H9 (cell line): Measurements from ENCODE around the gene ARFGAP1. TPM values are rescaled to one million over a fixed set of nuclear protein-coding genes. Genes with fewer than 3 reads are reported as not detected.

Experiments
- DNase-seq: peaks from one replicate; pipeline ENCODE4 v3.0.0-alpha.2; 2017
- H2AFZ ChIP-seq: one replicate; pipeline ENCODE4 v1.6.1; 2013; ENCODE audit warnings: mild to moderate bottlenecking, low read length, control low read depth, moderate library complexity
- H2AK5ac ChIP-seq: 2 replicates; pipeline ENCODE4 v1.6.1; 2013; ENCODE audit warnings: low read length, control low read depth, mixed read lengths; ENCODE audit not compliant: insufficient read length
- H2BK120ac ChIP-seq: one replicate; pipeline ENCODE4 v1.6.1; 2013; ENCODE audit warnings: low read depth, mild to moderate bottlenecking, low read length, control low read depth, inconsistent platforms; ENCODE audit not compliant: poor library complexity, severe bottlenecking
- H2BK12ac ChIP-seq: 2 replicates; pipeline ENCODE4 v1.6.1; 2013; ENCODE audit warnings: low read length, control low read depth, mixed read lengths, low read depth; ENCODE audit not compliant: insufficient read length
- H2BK15ac ChIP-seq: 2 replicates; pipeline ENCODE4 v1.6.1; 2013; ENCODE audit warnings: low read depth, low read length, control low read depth
- H2BK20ac ChIP-seq: one replicate; pipeline ENCODE4 v1.6.1; 2013; ENCODE audit warnings: low read depth, mild to moderate bottlenecking, low read length, control low read depth, inconsistent platforms; ENCODE audit not compliant: poor library complexity, severe bottlenecking
- H2BK5ac ChIP-seq: 2 replicates; pipeline ENCODE4 v1.6.1; 2013; ENCODE audit warnings: low read length, control low read depth, mixed read lengths; ENCODE audit not compliant: insufficient read length
- H3K14ac ChIP-seq: 2 replicates; pipeline ENCODE4 v1.6.1; 2013; ENCODE audit warnings: low read length, control low read depth; ENCODE audit not compliant: insufficient read depth
- H3K18ac ChIP-seq: 2 replicates; pipeline ENCODE4 v1.6.1; 2013; ENCODE audit warnings: low read depth, mild to moderate bottlenecking, mixed read lengths, low read length, control low read depth; ENCODE audit not compliant: insufficient read length
- H3K23ac ChIP-seq: 2 replicates; pipeline ENCODE4 v1.6.1; 2013; ENCODE audit warnings: low read length, control low read depth, mixed read lengths, low read depth; ENCODE audit not compliant: insufficient read length
- H3K23me2 ChIP-seq: 2 replicates; pipeline ENCODE4 v1.6.1; 2013; ENCODE audit warnings: low read depth, mild to moderate bottlenecking, mixed read lengths, low read length, control low read depth; ENCODE audit not compliant: insufficient read length, poor library complexity, severe bottlenecking
- H3K27ac ChIP-seq: 2 replicates; pipeline ENCODE4 v1.5.1; 2013; ENCODE audit warnings: low read length, control low read depth, mixed read lengths, low read depth; ENCODE audit not compliant: insufficient read length
- H3K27me3 ChIP-seq: 2 replicates; pipeline ENCODE4 v1.6.1; 2013; ENCODE audit warnings: low read length, control low read depth, inconsistent platforms; ENCODE audit not compliant: insufficient read depth
- H3K4ac ChIP-seq: 2 replicates; pipeline ENCODE4 v1.6.1; 2013; ENCODE audit warnings: low read depth, mild to moderate bottlenecking, control low read depth, inconsistent platforms, low read length, moderate library complexity
- H3K4me1 ChIP-seq: 2 replicates; pipeline ENCODE4 v1.6.1; 2013; ENCODE audit warnings: low read length, control low read depth, inconsistent platforms; ENCODE audit not compliant: insufficient read depth
- H3K4me2 ChIP-seq: 2 replicates; pipeline ENCODE4 v1.6.1; 2013; ENCODE audit warnings: low read length, control low read depth, mixed read lengths; ENCODE audit not compliant: insufficient read length, insufficient read depth
- H3K56ac ChIP-seq: 2 replicates; pipeline ENCODE4 v1.6.1; 2013; ENCODE audit warnings: low read depth, mild to moderate bottlenecking, mixed read lengths, low read length, control low read depth; ENCODE audit not compliant: insufficient read length
- H3K79me1 ChIP-seq: 2 replicates; pipeline ENCODE4 v1.6.1; 2013; ENCODE audit warnings: low read depth, mild to moderate bottlenecking, moderate library complexity, low read length, control low read depth, inconsistent platforms; ENCODE audit not compliant: insufficient read depth, poor library complexity, severe bottlenecking
- H3K79me2 ChIP-seq: 2 replicates; pipeline ENCODE4 v1.6.1; 2013; ENCODE audit warnings: low read length, control low read depth, inconsistent platforms; ENCODE audit not compliant: insufficient read depth
- H3K9ac ChIP-seq: 2 replicates; pipeline ENCODE4 v1.6.1; 2013; ENCODE audit warnings: low read length, control low read depth, mixed read lengths; ENCODE audit not compliant: insufficient read length; ENCODE audit errors: extremely low read depth
- H3K9me3 ChIP-seq: one replicate; pipeline ENCODE4 v1.6.1; 2013; ENCODE audit warnings: low read depth, low read length, inconsistent platforms; ENCODE audit not compliant: control insufficient read depth
- H3T11ph ChIP-seq: one replicate; pipeline ENCODE4 v1.6.1; 2013; ENCODE audit warnings: mild to moderate bottlenecking, low read length, control low read depth, inconsistent platforms
- H4K20me1 ChIP-seq: one replicate; pipeline ENCODE4 v1.6.1; 2013; ENCODE audit not compliant: control insufficient read depth, insufficient read length, insufficient read depth
- H4K5ac ChIP-seq: 2 replicates; pipeline ENCODE4 v1.6.1; 2013; ENCODE audit warnings: low read depth, mild to moderate bottlenecking, mixed read lengths, low read length, control low read depth; ENCODE audit not compliant: insufficient read length
- H4K8ac ChIP-seq: replicated peaks from 2 replicates; pipeline ENCODE4 v1.6.1; 2013; ENCODE audit warnings: low read length, control low read depth, mixed read lengths, low read depth; ENCODE audit not compliant: insufficient read length
- H4K91ac ChIP-seq: 2 replicates; pipeline ENCODE4 v1.6.1; 2013; ENCODE audit warnings: low read depth, mild to moderate bottlenecking, moderate library complexity, mixed read lengths, low read length, control low read depth; ENCODE audit not compliant: insufficient read length
- H3K27ac Mint-ChIP-seq, 3 experiments: 2 replicates in 2 of 3; 3 replicates in 1 of 3; pipeline ENCODE4 v1.8.0; 2020 to 2021; ENCODE audit warnings: mixed read lengths in 3 of 3, mild to moderate bottlenecking in 1 of 3, moderate library complexity in 1 of 3
- H3K27me3 Mint-ChIP-seq: 2 replicates; pipeline ENCODE4 v1.8.0; 2021; ENCODE audit warnings: low read depth, mild to moderate bottlenecking, moderate library complexity, mixed read lengths
- H3K36me3 Mint-ChIP-seq, 3 experiments: 2 replicates in 2 of 3; 3 replicates in 1 of 3; pipeline ENCODE4 v1.8.0; 2020 to 2021; ENCODE audit warnings: low read depth in 3 of 3, mixed read lengths in 3 of 3; ENCODE audit not compliant: insufficient read depth in 1 of 3
- H3K4me1 Mint-ChIP-seq, 2 experiments: 2 replicates each; pipeline ENCODE4 v1.8.0; 2020; ENCODE audit warnings: mixed read lengths in 2 of 2
- H3K4me3 Mint-ChIP-seq, 2 experiments: 2 replicates in 1 of 2; 3 replicates in 1 of 2; pipeline ENCODE4 v1.8.0; 2020 to 2021; ENCODE audit warnings: mild to moderate bottlenecking in 2 of 2, mixed read lengths in 2 of 2, moderate library complexity in 1 of 2
- H3K9me3 Mint-ChIP-seq, 2 experiments: 2 replicates in 1 of 2; 3 replicates in 1 of 2; pipeline ENCODE4 v1.8.0; 2020; ENCODE audit warnings: mild to moderate bottlenecking in 2 of 2, mixed read lengths in 2 of 2, moderate library complexity in 1 of 2
- CTCF ChIP-seq: fragments of 200-600 bp; sonication (generic); conservative IDR thresholded peaks from 3 replicates; pipeline ENCODE4 v1.8.0; 2021; ENCODE audit warnings: antibody characterized with exemption, mild to moderate bottlenecking
- WGBS: extraction: QIAGEN DNeasy Blood & Tissue Kit; methylation state at CpG from one replicate; pipeline ENCODE4 v1.1.7; 2013; ENCODE audit warnings: missing lambda C conversion rate, low lambda C conversion rate, mixed read lengths; ENCODE audit not compliant: insufficient read length; ENCODE audit errors: extremely low coverage; 5-methylcytosine and 5-hydroxymethylcytosine counted together
- total RNA-seq: library from RNA; stranded (reverse); gene quantifications from 2 replicates; pipeline ENCODE4 v1.2.1, GENCODE V29; 2021

Gene ARFGAP1
- total RNA-seq, 1 experiment from 2014 or later: 114 TPM

DNA sequence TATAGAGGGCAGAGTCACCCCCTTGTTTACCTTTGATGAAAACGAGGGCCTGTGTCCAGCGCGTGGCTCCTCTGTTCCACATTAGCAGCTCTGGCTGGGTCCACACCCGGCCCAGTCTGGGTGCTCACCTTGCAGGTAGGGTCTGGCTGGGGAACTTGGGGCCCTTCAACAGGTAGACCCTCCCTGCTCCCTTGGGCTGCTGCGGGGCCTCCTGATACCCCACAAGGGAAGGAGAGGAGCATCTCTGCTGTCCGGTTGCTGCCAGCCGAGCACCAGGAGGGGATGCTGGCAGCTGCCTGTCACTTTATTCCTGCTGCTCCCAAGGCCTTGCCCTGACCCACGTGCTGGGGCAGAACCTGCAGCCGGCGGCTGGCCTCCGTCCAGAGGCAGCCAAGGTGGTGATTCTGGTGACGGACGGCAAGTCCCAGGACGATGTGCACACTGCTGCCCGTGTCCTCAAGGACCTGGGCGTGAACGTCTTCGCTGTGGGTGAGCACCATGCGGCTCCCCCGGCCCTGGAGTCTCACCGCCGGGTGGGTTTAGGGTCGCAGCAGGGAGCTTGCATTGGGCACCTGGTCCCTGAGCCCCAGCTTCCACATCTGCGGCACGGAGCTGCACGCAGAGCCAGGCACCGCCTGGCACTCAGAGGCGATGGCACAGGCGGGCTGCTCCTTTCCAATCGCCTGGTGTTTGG is 35.8 kb downstream of the ARFGAP1 start:
- no CpG with 5 or more reads among the region's 30 CpGs for WGBS
- H3K18ac ChIP-seq: no peak overlapping the region

More for the DNA sequence above, 35.8 kb downstream of the ARFGAP1 start:
- Histone ChIP-seq H2BK120ac (no peak overlapping the region), H2BK20ac (no peak overlapping the region), H2BK15ac (no peak overlapping the region), H3K27ac (no peak overlapping the region), H3K79me1 (no peaks in the 10 kb centered on the region), H3K56ac (no peak overlapping the region), H2BK5ac (no peak overlapping the region), H3K23ac (no peak overlapping the region), H3K4me2 (no peak overlapping the region), H4K5ac (no peak overlapping the region), H2BK12ac (no peak overlapping the region), H4K8ac (no peak overlapping the region), H4K91ac (no peak overlapping the region), H3K79me2 (no peaks in the 10 kb centered on the region), H3K4ac (no peak overlapping the region), H3K27me3 (no peaks in the 10 kb centered on the region), H3K9me3 (no peaks in the 10 kb centered on the region), H2AFZ (no peak overlapping the region), H3K4me1 (no peaks in the 10 kb centered on the region), H3T11ph (no peak overlapping the region), H4K20me1 (no peaks in the 10 kb centered on the region), H3K14ac (no peak overlapping the region), H3K9ac (no peak overlapping the region), H3K23me2 (no peaks in the 10 kb centered on the region), H2AK5ac (no peak overlapping the region)
- no peak overlapping the region for H3K27ac Mint-ChIP-seq
- peaks cover 7% of the 10 kb centered on the region for H3K27me3 Mint-ChIP-seq
- no peaks in the 10 kb centered on the region for H3K36me3 Mint-ChIP-seq
- peaks cover 4% of the 10 kb centered on the region in 2 experiments; a peak in 3 of 4 replicates for H3K4me1 Mint-ChIP-seq
- H3K9me3 Mint-ChIP-seq: peaks cover 2 to 3% of the 10 kb centered on the region in 2 experiments; a peak in 1 of 5 replicates
- no peak overlapping the region for H3K4me3 Mint-ChIP-seq
- TF ChIP-seq CTCF: no peak
- no peak for DNase-seq
